ENCODE data around the gene CREBL2.
"Not testable (repeated sequence)": the region's sequence is repeated elsewhere in the genome, so short reads cannot be mapped to it uniquely, and the experiment has no call there.

Gene CREBL2

GRCh38 chr12:12639995-12640394, 28.3 kb downstream of the CREBL2 start:
- not testable (repeated sequence) for DNase-seq

- no peak for DNase-seq
Observed at GRCh38 chr12:12641650-12642049, 30.0 kb downstream of the CREBL2 start.

- no peak for DNase-seq
Observed at GRCh38 chr12:12642916-12643315, 31.2 kb downstream of the CREBL2 start.

- DNase-seq, result peak; percentile 51 to 80
Observed at GRCh38 chr12:12645485-12645884, 33.8 kb downstream of the CREBL2 start.

GRCh38 chr12:12645968-12646367, 34.3 kb downstream of the CREBL2 start:
- DNase-seq, result not testable (repeated sequence)

GRCh38 chr12:12646483-12647072, 34.9 kb downstream of the CREBL2 start:
- no peak for DNase-seq

- no peak for DNase-seq
Observed at GRCh38 chr12:12648284-12648683, 36.6 kb downstream of the CREBL2 start.

- no peak for DNase-seq
Observed at GRCh38 chr12:12648951-12649650, 37.4 kb downstream of the CREBL2 start.

GRCh38 chr12:12651752-12652151, 40.1 kb downstream of the CREBL2 start:
- no peak for DNase-seq

- DNase-seq, result not testable (repeated sequence)
Observed at GRCh38 chr12:12652704-12653103, 41.0 kb downstream of the CREBL2 start.

- no peak for DNase-seq
Observed at GRCh38 chr12:12653922-12654321, 42.2 kb downstream of the CREBL2 start.

GRCh38 chr12:12654691-12655460, 43.2 kb downstream of the CREBL2 start:
- DNase-seq, result no peak

- no peak for DNase-seq
Observed at GRCh38 chr12:12660201-12660600, 48.5 kb downstream of the CREBL2 start.

- no peak for DNase-seq
Observed at GRCh38 chr12:12661086-12661856, 49.6 kb downstream of the CREBL2 start.

GRCh38 chr12:12663644-12664294, 52.1 kb downstream of the CREBL2 start:
- DNase-seq, result no peak

- no peak for DNase-seq
Observed at GRCh38 chr12:12665194-12665593, 53.5 kb downstream of the CREBL2 start.

GRCh38 chr12:12668005-12668404, 56.3 kb downstream of the CREBL2 start:
- DNase-seq, result no peak

GRCh38 chr12:12669020-12669419, 57.3 kb downstream of the CREBL2 start:
- DNase-seq, result no peak

- no peak for DNase-seq
Observed at GRCh38 chr12:12671850-12672660, 60.4 kb downstream of the CREBL2 start.

GRCh38 chr12:12673296-12673695, 61.6 kb downstream of the CREBL2 start:
- DNase-seq, result no peak

GRCh38 chr12:12676605-12677004, 64.9 kb downstream of the CREBL2 start:
- no peak for DNase-seq
